D341Med (cell line): ENCODE data around the gene DENND2C.

Experiments
- DNase-seq: peaks from one replicate; pipeline ENCODE4 v3.0.0; 2012; ENCODE audit warnings: low spot score

The DENND2C gene

GRCh38 chr1:114676115-114676514 lies 6.3 kb upstream of the DENND2C start:
- no peak for DNase-seq

GRCh38 chr1:114671939-114672275 lies 2.1 kb upstream of the DENND2C start:
- no peak for DNase-seq

GRCh38 chr1:114671011-114671938 lies 1.4 kb upstream of the DENND2C start:
- no peak for DNase-seq

GRCh38 chr1:114670083-114671010 lies 498 bp upstream of the DENND2C start:
- DNase-seq = peak; percentile 94

GRCh38 chr1:114668784-114669561 lies 876 bp downstream of the DENND2C start:
- no peak for DNase-seq

GRCh38 chr1:114668373-114668772 lies 1.5 kb downstream of the DENND2C start:
- no peak for DNase-seq

GRCh38 chr1:114666954-114667353 lies 2.9 kb downstream of the DENND2C start:
- no peak for DNase-seq

- DNase-seq = no peak
Measured at GRCh38 chr1:114660238-114660637, 9.6 kb downstream of the DENND2C start.

GRCh38 chr1:114651893-114652292 lies 18.0 kb downstream of the DENND2C start:
- DNase-seq = no peak

GRCh38 chr1:114648503-114648902 lies 21.3 kb downstream of the DENND2C start:
- peak; percentile 9 for DNase-seq

- no peak for DNase-seq
Measured at GRCh38 chr1:114641377-114641776, 28.5 kb downstream of the DENND2C start.

GRCh38 chr1:114638910-114639309 lies 30.9 kb downstream of the DENND2C start:
- DNase-seq = no peak

GRCh38 chr1:114632427-114632826 lies 37.4 kb downstream of the DENND2C start:
- no peak for DNase-seq

GRCh38 chr1:114627107-114627506 lies 42.7 kb downstream of the DENND2C start:
- DNase-seq = no peak

- no peak for DNase-seq
Measured at GRCh38 chr1:114623364-114623763, 46.5 kb downstream of the DENND2C start.

- peak; percentile 19 for DNase-seq
Measured at GRCh38 chr1:114620419-114620818, 49.4 kb downstream of the DENND2C start.

GRCh38 chr1:114618606-114619005 lies 51.2 kb downstream of the DENND2C start:
- DNase-seq = no peak

GRCh38 chr1:114610546-114611245 lies 59.2 kb downstream of the DENND2C start:
- DNase-seq = no peak

- DNase-seq = no peak
Measured at GRCh38 chr1:114609826-114610225, 60.0 kb downstream of the DENND2C start.

GRCh38 chr1:114609026-114609425 lies 60.8 kb downstream of the DENND2C start:
- DNase-seq = no peak

GRCh38 chr1:114607223-114607622 lies 62.6 kb downstream of the DENND2C start:
- DNase-seq = no peak
